Mesendoderm (in vitro differentiated cells): ENCODE data around the gene EXO5.
"Not testable (repeated sequence)": the region's sequence is repeated elsewhere in the genome, so short reads cannot be mapped to it uniquely, and the experiment has no call there.

ENCODE experiments used
- DNase-seq: peaks from one replicate; pipeline ENCODE4 v3.0.0; 2013
- H2AK5ac ChIP-seq: 2 replicates; pipeline ENCODE4 v1.6.1; 2013; ENCODE audit warnings: low read length, inconsistent platforms
- H2BK120ac ChIP-seq: 2 replicates; pipeline ENCODE4 v1.6.1; 2013; ENCODE audit warnings: low read depth, mild to moderate bottlenecking, low read length, moderate library complexity, mixed read lengths
- H2BK15ac ChIP-seq: replicated peaks from 2 replicates; pipeline ENCODE4 v1.6.1; 2013; ENCODE audit warnings: low read depth, mild to moderate bottlenecking, moderate library complexity
- H2BK5ac ChIP-seq: 2 replicates; pipeline ENCODE4 v1.6.1; 2013; ENCODE audit warnings: low read length, inconsistent platforms
- H3K18ac ChIP-seq: 2 replicates; pipeline ENCODE4 v1.6.1; 2013; ENCODE audit warnings: mild to moderate bottlenecking, low read length, mixed read lengths
- H3K23ac ChIP-seq: one replicate; pipeline ENCODE4 v1.6.1; 2013; ENCODE audit warnings: low read length
- H3K27ac ChIP-seq: 2 replicates; pipeline ENCODE4 v1.5.1; 2013; ENCODE audit warnings: low read depth, mild to moderate bottlenecking, inconsistent platforms, low read length, moderate library complexity
- H3K27me3 ChIP-seq: 2 replicates; pipeline ENCODE4 v1.6.1; 2013; ENCODE audit warnings: low read length, control low read depth, mild to moderate bottlenecking, inconsistent platforms; ENCODE audit not compliant: insufficient read depth, poor library complexity
- H3K36me3 ChIP-seq: 2 replicates; pipeline ENCODE4 v1.6.1; 2013; ENCODE audit warnings: low read length, inconsistent platforms; ENCODE audit not compliant: control insufficient read depth, insufficient read depth
- H3K4ac ChIP-seq: one replicate; pipeline ENCODE4 v1.6.1; 2013; ENCODE audit warnings: low read depth, mild to moderate bottlenecking, low read length, moderate library complexity
- H3K4me1 ChIP-seq: 2 replicates; pipeline ENCODE4 v1.6.1; 2013; ENCODE audit warnings: low read depth, low read length, inconsistent platforms; ENCODE audit not compliant: control insufficient read depth
- H3K4me2 ChIP-seq: 2 replicates; pipeline ENCODE4 v1.6.1; 2013; ENCODE audit warnings: low read length
- H3K4me3 ChIP-seq: 2 replicates; pipeline ENCODE4 v1.5.1; 2013; ENCODE audit warnings: mild to moderate bottlenecking, low read length
- H3K56ac ChIP-seq: one replicate; pipeline ENCODE4 v1.6.1; 2013; ENCODE audit warnings: low read length
- H3K79me1 ChIP-seq: 2 replicates; pipeline ENCODE4 v1.6.1; 2013; ENCODE audit warnings: low read length, inconsistent platforms
- H3K79me2 ChIP-seq: 2 replicates; pipeline ENCODE4 v1.6.1; 2013; ENCODE audit warnings: mild to moderate bottlenecking, low read length; ENCODE audit not compliant: control insufficient read depth, insufficient read depth
- H3K9ac ChIP-seq: 2 replicates; pipeline ENCODE4 v1.6.1; 2013; ENCODE audit warnings: low read length, inconsistent platforms
- H4K5ac ChIP-seq: one replicate; pipeline ENCODE4 v1.6.1; 2013; ENCODE audit warnings: low read length
- H4K8ac ChIP-seq: one replicate; pipeline ENCODE4 v1.6.1; 2013; ENCODE audit warnings: low read depth, mild to moderate bottlenecking, control low read depth, low read length, moderate library complexity
- WGBS: extraction: QIAGEN DNeasy Blood & Tissue Kit; methylation state at CpG from one replicate; pipeline ENCODE4 v1.1.7; 2013; ENCODE audit warnings: low lambda C conversion rate, missing lambda C conversion rate; ENCODE audit not compliant: insufficient coverage; ENCODE audit errors: extremely low coverage; 5-methylcytosine and 5-hydroxymethylcytosine counted together

Gene EXO5

DNA sequence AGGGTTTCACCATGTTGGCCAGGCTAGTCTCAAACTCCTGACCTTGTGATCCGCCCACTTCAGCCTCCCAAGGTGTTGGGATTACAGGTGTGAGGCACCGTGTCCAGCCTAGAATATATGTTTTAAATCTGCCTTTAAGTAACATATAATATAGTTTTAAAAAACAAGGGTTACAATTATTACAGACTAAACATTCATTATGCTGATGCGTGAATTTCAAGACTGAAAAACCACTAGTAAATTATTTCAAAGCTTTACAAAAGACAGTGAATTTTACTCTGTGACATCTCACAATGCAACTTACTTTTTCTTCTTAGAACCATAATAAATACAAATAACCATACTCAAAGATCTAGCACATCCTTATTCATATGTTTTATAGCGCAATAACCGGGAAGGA is 47.6 kb downstream of the EXO5 start:
- Histone ChIP-seq H4K8ac (no peak overlapping the region), H3K36me3 (no peaks in the 10 kb centered on the region), H3K27ac (no peak overlapping the region), H3K56ac (no peak overlapping the region), H4K5ac (no peak overlapping the region), H3K79me2 (no peaks in the 10 kb centered on the region), H3K18ac (no peak overlapping the region), H3K4me2 (no peak overlapping the region), H2AK5ac (no peak overlapping the region), H3K27me3 (no peaks in the 10 kb centered on the region), H2BK120ac (no peak overlapping the region), H3K4ac (no peak overlapping the region), H3K23ac (no peak overlapping the region), H3K4me1 (no peaks in the 10 kb centered on the region), H2BK5ac (no peak overlapping the region), H3K4me3 (no peak overlapping the region), H2BK15ac (no peak overlapping the region), H3K9ac (no peak overlapping the region), H3K79me1 (no peaks in the 10 kb centered on the region)
- WGBS = no CpG with 5 or more reads among the region's 5 CpGs
- no peak for DNase-seq

DNA sequence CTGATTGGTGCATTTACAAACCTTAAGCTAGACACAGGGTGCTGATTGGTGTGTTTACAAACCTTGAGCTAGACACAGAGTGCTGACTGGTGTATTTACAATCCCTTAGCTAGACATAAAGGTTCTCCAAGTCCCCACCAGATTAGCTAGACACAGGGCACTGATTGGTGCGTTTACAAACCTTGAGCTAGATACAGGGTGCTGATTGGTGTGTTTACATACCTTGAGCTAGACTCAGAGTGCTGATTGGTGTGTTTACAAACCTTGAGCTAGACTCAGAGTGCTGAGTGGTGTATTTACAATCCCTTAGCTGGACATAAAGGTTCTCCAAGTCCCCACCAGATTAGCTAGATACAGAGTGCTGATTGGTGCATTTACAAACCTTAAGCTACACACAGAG is 49.7 kb downstream of the EXO5 start:
- not testable (repeated sequence) for H3K4me2 ChIP-seq, DNase-seq, H3K18ac ChIP-seq, H3K27me3 ChIP-seq, H2AK5ac ChIP-seq, H2BK5ac ChIP-seq, H3K56ac ChIP-seq, H3K4me1 ChIP-seq, H3K27ac ChIP-seq, H2BK120ac ChIP-seq, H3K36me3 ChIP-seq, H3K79me1 ChIP-seq, H3K4me3 ChIP-seq, H2BK15ac ChIP-seq, H3K4ac ChIP-seq, H4K8ac ChIP-seq, H4K5ac ChIP-seq, H3K79me2 ChIP-seq, H3K9ac ChIP-seq, H3K23ac ChIP-seq
- no CpG with 5 or more reads among the region's 1 CpG for WGBS

DNA sequence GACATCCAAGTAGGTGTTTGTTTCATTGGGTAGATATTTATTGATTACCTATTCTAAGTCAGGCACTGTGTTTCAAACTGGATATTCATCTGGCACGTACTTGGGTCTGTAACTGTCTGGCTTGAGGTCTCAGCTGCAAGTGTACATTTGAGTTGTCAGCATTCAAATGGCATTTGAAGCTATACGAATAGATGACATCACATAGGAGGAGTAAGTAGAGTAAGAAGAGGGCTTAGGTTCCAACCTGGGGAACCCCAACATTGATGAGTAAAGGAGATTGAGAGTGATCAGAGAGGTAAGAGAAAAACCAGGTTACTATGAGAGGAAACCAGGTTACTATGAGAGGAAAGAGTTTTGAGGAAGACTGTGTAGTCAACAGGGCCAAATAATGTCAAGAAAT is 53.6 kb downstream of the EXO5 start:
- no CpG with 5 or more reads among the region's 2 CpGs for WGBS
- Histone ChIP-seq H2AK5ac (no peak overlapping the region), H3K27me3 (no peaks in the 10 kb centered on the region), H3K4me2 (no peak overlapping the region), H2BK15ac (no peak overlapping the region), H2BK120ac (no peak overlapping the region), H3K4me3 (no peak overlapping the region), H3K36me3 (no peaks in the 10 kb centered on the region), H3K4ac (no peak overlapping the region), H3K18ac (no peak overlapping the region), H4K8ac (no peak overlapping the region), H3K79me2 (no peaks in the 10 kb centered on the region), H3K56ac (no peak overlapping the region), H2BK5ac (no peak overlapping the region), H3K9ac (no peak overlapping the region), H3K27ac (no peak overlapping the region), H3K79me1 (no peaks in the 10 kb centered on the region), H3K4me1 (no peaks in the 10 kb centered on the region), H4K5ac (no peak overlapping the region), H3K23ac (no peak overlapping the region)
- no peak for DNase-seq

DNA sequence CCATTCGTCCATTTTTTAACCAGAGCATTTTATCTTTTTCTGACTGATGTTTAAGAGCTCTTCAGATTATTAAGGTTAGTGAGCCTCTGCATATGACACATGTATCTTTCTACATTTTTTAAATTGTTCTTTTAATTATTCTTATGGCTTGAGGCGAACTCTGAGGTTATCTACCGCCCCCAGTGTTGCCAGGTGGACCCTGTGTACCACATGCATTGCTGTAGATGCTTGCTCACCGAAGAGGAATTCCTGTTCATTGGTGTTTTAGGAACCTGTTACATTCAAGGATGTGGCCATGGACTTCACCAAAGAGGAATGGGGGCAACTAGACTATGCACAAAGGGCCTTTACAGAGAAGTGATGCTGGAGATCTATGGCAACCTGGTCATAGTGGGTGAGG is 54.7 kb downstream of the EXO5 start:
- Histone ChIP-seq H3K23ac (no peak overlapping the region), H3K4me2 (no peak overlapping the region), H3K56ac (no peak overlapping the region), H3K36me3 (no peaks in the 10 kb centered on the region), H3K27ac (no peak overlapping the region), H3K9ac (no peak overlapping the region), H4K8ac (no peak overlapping the region), H3K27me3 (no peaks in the 10 kb centered on the region), H2BK120ac (no peak overlapping the region), H3K79me1 (no peaks in the 10 kb centered on the region), H2AK5ac (no peak overlapping the region), H2BK5ac (no peak overlapping the region), H3K18ac (no peak overlapping the region), H3K4me3 (no peak overlapping the region), H3K79me2 (no peaks in the 10 kb centered on the region), H3K4me1 (no peaks in the 10 kb centered on the region), H4K5ac (no peak overlapping the region), H2BK15ac (no peak overlapping the region), H3K4ac (no peak overlapping the region)
- DNase-seq = no peak
- WGBS = no CpG with 5 or more reads among the region's 4 CpGs

DNA sequence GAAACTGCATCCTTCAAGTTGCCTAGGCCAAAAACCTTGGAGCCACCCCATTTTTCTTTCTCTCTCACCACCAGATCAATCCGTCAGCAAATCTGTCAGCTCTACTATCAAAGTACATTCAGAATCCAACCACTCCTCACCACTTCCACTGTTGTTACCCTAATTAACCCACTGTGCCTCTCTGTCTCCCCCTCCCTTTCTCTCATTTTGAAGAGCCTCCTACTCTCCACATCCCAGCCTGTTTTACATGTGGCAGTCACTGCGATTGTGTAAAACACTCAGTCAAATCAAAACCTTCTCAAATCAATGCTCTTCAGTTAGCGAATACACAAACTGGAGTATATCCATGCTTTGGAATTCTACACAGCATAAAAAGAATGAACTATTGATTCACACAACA is 55.9 kb downstream of the EXO5 start:
- Histone ChIP-seq H3K4me1 (no peaks in the 10 kb centered on the region), H3K4me2 (no peak overlapping the region), H3K9ac (no peak overlapping the region), H2BK5ac (no peak overlapping the region), H3K27me3 (no peaks in the 10 kb centered on the region), H3K36me3 (no peaks in the 10 kb centered on the region), H2BK120ac (no peak overlapping the region), H3K4ac (no peak overlapping the region), H3K23ac (no peak overlapping the region), H3K4me3 (no peak overlapping the region), H4K8ac (no peak overlapping the region), H3K79me1 (no peaks in the 10 kb centered on the region), H2AK5ac (no peak overlapping the region), H3K27ac (no peak overlapping the region), H4K5ac (no peak overlapping the region), H3K18ac (no peak overlapping the region), H3K79me2 (no peaks in the 10 kb centered on the region), H2BK15ac (no peak overlapping the region), H3K56ac (no peak overlapping the region)
- WGBS = no CpG with 5 or more reads among the region's 3 CpGs
- DNase-seq = no peak

DNA sequence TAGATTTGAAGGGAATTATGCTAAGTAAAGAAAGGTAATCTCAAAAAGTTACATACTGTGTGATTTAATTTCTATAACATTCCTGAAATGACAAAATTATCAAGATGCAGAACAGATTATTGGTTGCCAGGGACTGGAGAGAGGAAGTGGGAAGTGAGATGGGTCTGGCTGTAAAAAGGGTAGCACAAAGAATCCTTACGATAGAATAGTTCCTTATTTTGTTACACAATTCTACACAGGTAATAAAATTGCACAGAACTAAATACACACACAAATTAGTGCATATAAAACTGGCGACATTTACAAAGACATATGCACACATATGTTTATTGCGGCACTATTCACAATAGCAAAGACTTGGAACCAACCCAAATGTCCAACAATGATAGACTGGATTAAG is 56.3 kb downstream of the EXO5 start:
- H2AK5ac ChIP-seq = no peak overlapping the region
- no peaks in the 10 kb centered on the region for H3K79me1 ChIP-seq
- no peak overlapping the region for H3K9ac ChIP-seq
- H3K4me2 ChIP-seq = no peak overlapping the region
- no peaks in the 10 kb centered on the region for H3K79me2 ChIP-seq
- H3K4me3 ChIP-seq = no peak overlapping the region
- WGBS = no CpG with 5 or more reads among the region's 3 CpGs
- no peak overlapping the region for H4K5ac ChIP-seq
- no peaks in the 10 kb centered on the region for H3K27me3 ChIP-seq
- H3K4ac ChIP-seq = no peak overlapping the region
- no peak overlapping the region for H3K23ac ChIP-seq
- no peak overlapping the region for H4K8ac ChIP-seq
- H2BK15ac ChIP-seq = no peak overlapping the region
- no peak overlapping the region for H2BK5ac ChIP-seq
- no peak overlapping the region for H3K27ac ChIP-seq
- no peaks in the 10 kb centered on the region for H3K4me1 ChIP-seq
- H3K56ac ChIP-seq = no peak overlapping the region
- H2BK120ac ChIP-seq = no peak overlapping the region
- H3K36me3 ChIP-seq = no peaks in the 10 kb centered on the region
- no peak overlapping the region for H3K18ac ChIP-seq
- DNase-seq = no peak
